ENCODE measurements around the gene FSTL3.

- TF ChIP-seq EZH2 (IDR thresholded peaks at IDR 0.05; ENCODE audit: low read depth, low read length, severe bottlenecking), result no peak
- TF ChIP-seq BCL11A (IDR thresholded peaks at IDR 0.05; ENCODE audit: low read depth in 2 of 2, low read length in 2 of 2), result no peak
- no peak for TF ChIP-seq POLR2AphosphoS5 (IDR thresholded peaks at IDR 0.05; ENCODE audit: low read depth, low read length)
- TF ChIP-seq ATF2 (IDR thresholded peaks at IDR 0.05; ENCODE audit: low read length), result no peak
- TF ChIP-seq CTCF (IDR thresholded peaks at IDR 0.05; ENCODE audit: control extremely low read depth in 1 of 3, insufficient read depth in 1 of 3, low read depth in 1 of 3, low read length in 3 of 3), result no peak
- no peak for TF ChIP-seq MAX (IDR thresholded peaks at IDR 0.05)
- TF ChIP-seq CREB1 (IDR thresholded peaks at IDR 0.05), result no peak
- no peak for TF ChIP-seq CBX5 (IDR thresholded peaks at IDR 0.05; ENCODE audit: low read depth, low read length)
- TF ChIP-seq GABPA (IDR thresholded peaks at IDR 0.05; ENCODE audit: borderline replicate concordance, insufficient read depth, low read length), result no peak
- no peak for TF ChIP-seq NANOG (IDR thresholded peaks at IDR 0.05; ENCODE audit: insufficient read depth, low read depth, low read length, poor library complexity, severe bottlenecking)
- no peak for TF ChIP-seq CEBPB (IDR thresholded peaks at IDR 0.05; ENCODE audit: low read depth, low read length)
- no peak for TF ChIP-seq RAD21 (IDR thresholded peaks at IDR 0.05 in 1 of 2, conservative IDR thresholded peaks at IDR 0.05 in 1 of 2; ENCODE audit: low read depth in 2 of 2, low read length in 2 of 2)
Measured at GRCh38 chr19:719636-720344, 43.6 kb downstream of the FSTL3 start.
